Loucy (cell line): ENCODE results near the gene SLC24A2.

Experiments used
- CTCF ChIP-seq: fragments of 200-600 bp; sonication (generic); conservative IDR thresholded peaks from 2 replicates; pipeline ENCODE4 v1.5.1; 2014; ENCODE audit warnings: mild to moderate bottlenecking, antibody characterized with exemption, low read length
- EZH2phosphoT487 ChIP-seq: fragments of 200-600 bp; IDR thresholded peaks from 2 replicates; pipeline ENCODE4 v1.6.1; 2018; ENCODE audit warnings: antibody characterized with exemption, mild to moderate bottlenecking, moderate library complexity, borderline replicate concordance

GRCh38 chr9:19787672-19788071, 1.2 kb downstream of the SLC24A2 start:
- TF ChIP-seq CTCF (no peak), EZH2phosphoT487 (no peak)
